HCT116 (cell line): ENCODE measurements around the gene FAM89B. TPM values are rescaled to one million over a fixed set of nuclear protein-coding genes. Genes with fewer than 3 reads are reported as not detected.

Experiments used
- ATAC-seq: fragments of 200-7000 bp; cut with Tn5 transposase; 2 replicates; pipeline ENCODE4 v1.9.1; 2020; ENCODE audit warnings: mild to moderate bottlenecking, moderate library complexity
- BruUV-seq: library from RNA; stranded (reverse); fragments of 400-500 nt; replicated peaks from 2 replicates; lab custom pipeline; 2021; lab: Mats Ljungman, UMichigan
- CTCF ChIA-PET: fragments of 300-600 bp; sonication (Branson Sonifier 250); formaldehyde crosslinking; loops from one replicate; lab custom pipeline; 2021; ENCODE audit warnings: antibody characterized with exemption; lab: Charles Lee
- POLR2A ChIA-PET: fragments of 300-600, 350-600 bp; sonication (Branson Sonifier 250); formaldehyde crosslinking; loops from one replicate; lab custom pipeline; 2021; ENCODE audit warnings: antibody characterized with exemption; lab: Charles Lee
- RAD21 ChIA-PET, 2 experiments: fragments of 300-600 bp; sonication (Branson Sonifier 250); formaldehyde crosslinking; loops; one replicate each; lab custom pipeline; 2023; ENCODE audit warnings: low total read pairs in 2 of 2; ENCODE audit not compliant: uncharacterized antibody in 2 of 2, unreplicated experiment in 2 of 2, low non-redundant PET in 1 of 2; lab: Charles Lee
- DNase-seq: peaks from one replicate; pipeline ENCODE4 v3.0.0-alpha.2; 2010; ENCODE audit warnings: low read depth, low spot score
- H2AFZ ChIP-seq: fragments of 200-600 bp; shearing (Covaris generic), sonication (generic); 2 replicates; pipeline ENCODE4 v1.6.1; 2017; ENCODE audit warnings: low read depth, mixed run types, mixed read lengths, antibody characterized with exemption, low read length; ENCODE audit not compliant: poor library complexity, severe bottlenecking
- H3K27ac ChIP-seq: 2 replicates; pipeline ENCODE4 v1.5.1; 2012; ENCODE audit warnings: low read depth, low read length
- H3K27me3 ChIP-seq: fragments of 200-600 bp; sonication (generic); 2 replicates; pipeline ENCODE4 v1.6.1; 2016; ENCODE audit warnings: mixed run types, low read length, mixed read lengths; ENCODE audit not compliant: insufficient read depth
- H3K36me3 ChIP-seq, 2 experiments: fragments of 200-500 bp in 1 of 2; fragments of 200-600 bp in 1 of 2; sonication (Bioruptor generic) in 1 of 2; sonication (generic) in 1 of 2; 2 replicates each; pipeline versions ENCODE4 v1.5.1 to v1.6.1; 2014 to 2016; ENCODE audit warnings: low read length in 2 of 2, inconsistent platforms in 1 of 2, mixed read lengths in 1 of 2, mixed run types in 1 of 2; ENCODE audit not compliant: insufficient read depth in 2 of 2, control insufficient read depth in 1 of 2
- H3K4me1 ChIP-seq, 2 experiments: fragments of 200-600 bp in 1 of 2; sonication (generic) in 1 of 2; 2 replicates each; pipeline versions ENCODE4 v1.5.1 to v1.6.1; 2012 to 2017; ENCODE audit warnings: low read length in 2 of 2, inconsistent platforms in 1 of 2, mild to moderate bottlenecking in 1 of 2, mixed read lengths in 1 of 2, mixed run types in 1 of 2, moderate library complexity in 1 of 2; ENCODE audit not compliant: insufficient read depth in 2 of 2, control insufficient read depth in 1 of 2
- H3K4me2 ChIP-seq: fragments of 200-600 bp; sonication (generic); 2 replicates; pipeline ENCODE4 v1.6.1; 2017; ENCODE audit warnings: mixed run types, low read length, mixed read lengths
- H3K4me3 ChIP-seq, 2 experiments: fragments of 200-600 bp in 1 of 2; sonication (generic) in 1 of 2; replicated peaks in 1 of 2; 2 replicates each; pipeline ENCODE4 v1.5.1; 2011 to 2016; ENCODE audit warnings: low read length in 2 of 2, control low read depth in 1 of 2, low read depth in 1 of 2, mild to moderate bottlenecking in 1 of 2, mixed read lengths in 1 of 2, mixed run types in 1 of 2
- H3K79me2 ChIP-seq: fragments of 200-600 bp; sonication (generic); 2 replicates; pipeline ENCODE4 v1.6.1; 2017; ENCODE audit warnings: mild to moderate bottlenecking, mixed run types, low read length, moderate library complexity, mixed read lengths; ENCODE audit not compliant: insufficient read depth
- H3K9ac ChIP-seq: fragments of 200-600 bp; sonication (generic); 2 replicates; pipeline ENCODE4 v1.6.1; 2016; ENCODE audit warnings: low read length, mixed read lengths
- H3K9me2 ChIP-seq: fragments of 200-600 bp; sonication (generic), shearing (Covaris generic); 2 replicates; pipeline ENCODE4 v1.6.1; 2017; ENCODE audit warnings: mixed run types, mild to moderate bottlenecking, moderate library complexity; ENCODE audit not compliant: insufficient read depth
- H3K9me3 ChIP-seq, 2 experiments: fragments of 200-500 bp in 1 of 2; fragments of 200-600 bp in 1 of 2; sonication (Bioruptor generic) in 1 of 2; sonication (generic) in 1 of 2; 2 replicates each; pipeline ENCODE4 v1.6.1; 2014 to 2017; ENCODE audit warnings: low read length in 2 of 2, mixed read lengths in 2 of 2, inconsistent platforms in 1 of 2, low read depth in 1 of 2, mild to moderate bottlenecking in 1 of 2, mixed run types in 1 of 2, moderate library complexity in 1 of 2; ENCODE audit not compliant: control insufficient read depth in 1 of 2, insufficient read depth in 1 of 2
- H4K20me1 ChIP-seq: fragments of 200-600 bp; sonication (generic), shearing (Covaris generic); 2 replicates; pipeline ENCODE4 v1.6.1; 2017; ENCODE audit warnings: mixed run types, mild to moderate bottlenecking, moderate library complexity; ENCODE audit not compliant: insufficient read depth
- CBX3 ChIP-seq: IDR thresholded peaks from 2 replicates; pipeline ENCODE4 v1.6.1; 2012; ENCODE audit warnings: low read depth
- CEBPB ChIP-seq: IDR thresholded peaks from 2 replicates; pipeline ENCODE4 v1.6.1; 2012; ENCODE audit warnings: low read depth
- EGR1 ChIP-seq: IDR thresholded peaks from 2 replicates; pipeline ENCODE4 v1.6.1; 2012; ENCODE audit warnings: low read depth
- ELF1 ChIP-seq: IDR thresholded peaks from 2 replicates; pipeline ENCODE4 v1.6.1; 2012; ENCODE audit warnings: low read depth, borderline replicate concordance
- EZH2 ChIP-seq: fragments of 200-600 bp; sonication (generic); IDR thresholded peaks from 2 replicates; pipeline ENCODE4 v1.6.1; 2017; ENCODE audit warnings: antibody characterized with exemption, mixed run types
- EZH2phosphoT487 ChIP-seq: fragments of 200-600 bp; IDR thresholded peaks from 2 replicates; pipeline ENCODE4 v1.6.1; 2018; ENCODE audit warnings: antibody characterized with exemption, borderline replicate concordance
- FOSL1 ChIP-seq: IDR thresholded peaks from 2 replicates; pipeline ENCODE4 v1.6.1; 2012; ENCODE audit warnings: low read depth
- JUND ChIP-seq: IDR thresholded peaks from 2 replicates; pipeline ENCODE4 v1.6.1; 2012
- POLR2AphosphoS5 ChIP-seq: IDR thresholded peaks from 2 replicates; pipeline ENCODE4 v1.6.1; 2011; ENCODE audit warnings: mild to moderate bottlenecking, low read depth, low read length, moderate library complexity
- RAD21 ChIP-seq: IDR thresholded peaks from 2 replicates; pipeline ENCODE4 v1.6.1; 2012; ENCODE audit warnings: low read depth, mild to moderate bottlenecking
- SIN3A ChIP-seq: IDR thresholded peaks from 2 replicates; pipeline ENCODE4 v1.6.1; 2012; ENCODE audit warnings: low read depth
- SP1 ChIP-seq: IDR thresholded peaks from 2 replicates; pipeline ENCODE4 v1.6.1; 2012; ENCODE audit warnings: low read depth
- SRF ChIP-seq: IDR thresholded peaks from 2 replicates; pipeline ENCODE4 v1.6.1; 2012; ENCODE audit warnings: low read depth
- TCF7L2 ChIP-seq: IDR thresholded peaks from 2 replicates; pipeline ENCODE4 v1.7.0; 2011; ENCODE audit warnings: borderline replicate concordance, inconsistent platforms; ENCODE audit not compliant: insufficient read depth, insufficient read length; ENCODE audit errors: extremely low read depth
- YY1 ChIP-seq: IDR thresholded peaks from 2 replicates; pipeline ENCODE4 v1.6.1; 2011; ENCODE audit warnings: low read length, low read depth, moderate library complexity, mild to moderate bottlenecking; ENCODE audit not compliant: insufficient replicate concordance; ENCODE audit errors: extremely low read depth
- ZFX ChIP-seq: fragments of 450-650 bp; IDR thresholded peaks from 2 replicates; pipeline ENCODE4 v1.6.1; 2017
- ZNF274 ChIP-seq: fragments of 200-500 bp; sonication (Bioruptor generic); IDR thresholded peaks from 2 replicates; pipeline ENCODE4 v1.6.1; 2014; ENCODE audit warnings: mild to moderate bottlenecking, low read depth, low read length, inconsistent platforms
- intact Hi-C: fragments of 100-400 bp; cut with micrococcal nuclease; formaldehyde crosslinking; loops from 2 replicates; pipeline ENCODE4 v1.10.0; 2022
- total RNA-seq: library from RNA; stranded (reverse); gene quantifications from one replicate; pipeline ENCODE4 v1.2.1, GENCODE V29; 2021; ENCODE audit not compliant: unreplicated experiment
- TF ChIP-seq, protein P1 (sequence below): IDR thresholded peaks from 2 replicates; pipeline ENCODE4 v1.6.1; 2011; ENCODE audit warnings: mild to moderate bottlenecking, low read length, moderate library complexity; ENCODE audit not compliant: insufficient replicate concordance; ENCODE audit errors: extremely low read depth
- TF ChIP-seq, protein P2 (sequence below): IDR thresholded peaks from 2 replicates; pipeline ENCODE4 v1.6.1; 2012; ENCODE audit warnings: low read depth
- TF ChIP-seq, protein P3 (sequence below), 3 experiments: fragments of 200-600 bp in 1 of 3; sonication (generic) in 1 of 3; IDR thresholded peaks in 2 of 3; conservative IDR thresholded peaks in 1 of 3; 2 replicates each; pipeline ENCODE4 v1.5.1; 2012 to 2017; ENCODE audit warnings: low read depth in 2 of 3, low read length in 2 of 3, antibody characterized with exemption in 1 of 3, borderline replicate concordance in 1 of 3, control low read depth in 1 of 3, mild to moderate bottlenecking in 1 of 3, mixed read lengths in 1 of 3, mixed run types in 1 of 3, moderate library complexity in 1 of 3; ENCODE audit not compliant: insufficient read depth in 1 of 3

The FAM89B gene
- total RNA-seq, 1 experiment from 2014 or later = 60.0 TPM

DNA sequence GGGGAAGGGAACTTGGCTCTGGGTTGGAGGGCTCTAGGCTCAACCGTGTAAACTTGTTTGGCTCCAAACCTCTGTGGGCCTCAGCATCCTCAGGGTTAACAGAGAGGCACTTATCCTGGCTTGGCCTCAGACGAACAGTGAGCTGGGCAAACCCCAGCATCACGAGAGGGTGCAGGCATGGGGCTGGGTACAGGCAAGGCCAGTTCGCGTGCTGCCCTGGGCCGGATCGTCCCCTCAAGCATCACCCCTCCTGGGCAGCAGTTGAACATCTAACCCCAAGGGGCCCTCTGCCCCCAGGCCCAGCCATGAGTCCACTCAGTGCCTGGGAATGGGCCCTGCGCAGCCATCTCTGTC is 5.4 kb downstream of the FAM89B start:
- Histone ChIP-seq H2AFZ (no peak overlapping the region), H3K4me3 (peak overlapping the region in 1 of 2 experiments; percentile 78; a peak in 3 of 4 replicates), H3K36me3 (peaks cover 2 to 4% of the 10 kb centered on the region in 2 experiments; a peak in 2 of 4 replicates), H3K9me3 (no peaks in the 10 kb centered on the region), H3K27me3 (no peaks in the 10 kb centered on the region), H3K9me2 (no peaks in the 10 kb centered on the region), H3K79me2 (peaks cover 27% of the 10 kb centered on the region; the same call in 1 of the 2 replicates), H4K20me1 (no peaks in the 10 kb centered on the region), H3K4me1 (peaks cover 36 to 48% of the 10 kb centered on the region in 2 experiments), H3K4me2 (peak overlapping the region; percentile 78), H3K9ac (peak overlapping the region; percentile 86), H3K27ac (peak overlapping the region; percentile 97)
- ATAC-seq (no peak), DNase-seq (no peak)
- TF ChIP-seq POLR2AphosphoS5 = no peak
- no peak for TF ChIP-seq TCF7L2
- TF ChIP-seq EZH2phosphoT487 = no peak
- no peak for TF ChIP-seq RAD21
- TF ChIP-seq FOSL1 = no peak
- no peak for TF ChIP-seq ZNF274
- TF ChIP-seq, protein P1, sequence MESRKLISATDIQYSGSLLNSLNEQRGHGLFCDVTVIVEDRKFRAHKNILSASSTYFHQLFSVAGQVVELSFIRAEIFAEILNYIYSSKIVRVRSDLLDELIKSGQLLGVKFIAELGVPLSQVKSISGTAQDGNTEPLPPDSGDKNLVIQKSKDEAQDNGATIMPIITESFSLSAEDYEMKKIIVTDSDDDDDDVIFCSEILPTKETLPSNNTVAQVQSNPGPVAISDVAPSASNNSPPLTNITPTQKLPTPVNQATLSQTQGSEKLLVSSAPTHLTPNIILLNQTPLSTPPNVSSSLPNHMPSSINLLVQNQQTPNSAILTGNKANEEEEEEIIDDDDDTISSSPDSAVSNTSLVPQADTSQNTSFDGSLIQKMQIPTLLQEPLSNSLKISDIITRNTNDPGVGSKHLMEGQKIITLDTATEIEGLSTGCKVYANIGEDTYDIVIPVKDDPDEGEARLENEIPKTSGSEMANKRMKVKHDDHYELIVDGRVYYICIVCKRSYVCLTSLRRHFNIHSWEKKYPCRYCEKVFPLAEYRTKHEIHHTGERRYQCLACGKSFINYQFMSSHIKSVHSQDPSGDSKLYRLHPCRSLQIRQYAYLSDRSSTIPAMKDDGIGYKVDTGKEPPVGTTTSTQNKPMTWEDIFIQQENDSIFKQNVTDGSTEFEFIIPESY = no peak
- no peak for TF ChIP-seq SIN3A
- no peak for TF ChIP-seq ELF1
- no peak for TF ChIP-seq SRF
- no peak for TF ChIP-seq CBX3
- no peak for TF ChIP-seq CEBPB
- TF ChIP-seq, protein P2, sequence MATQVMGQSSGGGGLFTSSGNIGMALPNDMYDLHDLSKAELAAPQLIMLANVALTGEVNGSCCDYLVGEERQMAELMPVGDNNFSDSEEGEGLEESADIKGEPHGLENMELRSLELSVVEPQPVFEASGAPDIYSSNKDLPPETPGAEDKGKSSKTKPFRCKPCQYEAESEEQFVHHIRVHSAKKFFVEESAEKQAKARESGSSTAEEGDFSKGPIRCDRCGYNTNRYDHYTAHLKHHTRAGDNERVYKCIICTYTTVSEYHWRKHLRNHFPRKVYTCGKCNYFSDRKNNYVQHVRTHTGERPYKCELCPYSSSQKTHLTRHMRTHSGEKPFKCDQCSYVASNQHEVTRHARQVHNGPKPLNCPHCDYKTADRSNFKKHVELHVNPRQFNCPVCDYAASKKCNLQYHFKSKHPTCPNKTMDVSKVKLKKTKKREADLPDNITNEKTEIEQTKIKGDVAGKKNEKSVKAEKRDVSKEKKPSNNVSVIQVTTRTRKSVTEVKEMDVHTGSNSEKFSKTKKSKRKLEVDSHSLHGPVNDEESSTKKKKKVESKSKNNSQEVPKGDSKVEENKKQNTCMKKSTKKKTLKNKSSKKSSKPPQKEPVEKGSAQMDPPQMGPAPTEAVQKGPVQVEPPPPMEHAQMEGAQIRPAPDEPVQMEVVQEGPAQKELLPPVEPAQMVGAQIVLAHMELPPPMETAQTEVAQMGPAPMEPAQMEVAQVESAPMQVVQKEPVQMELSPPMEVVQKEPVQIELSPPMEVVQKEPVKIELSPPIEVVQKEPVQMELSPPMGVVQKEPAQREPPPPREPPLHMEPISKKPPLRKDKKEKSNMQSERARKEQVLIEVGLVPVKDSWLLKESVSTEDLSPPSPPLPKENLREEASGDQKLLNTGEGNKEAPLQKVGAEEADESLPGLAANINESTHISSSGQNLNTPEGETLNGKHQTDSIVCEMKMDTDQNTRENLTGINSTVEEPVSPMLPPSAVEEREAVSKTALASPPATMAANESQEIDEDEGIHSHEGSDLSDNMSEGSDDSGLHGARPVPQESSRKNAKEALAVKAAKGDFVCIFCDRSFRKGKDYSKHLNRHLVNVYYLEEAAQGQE = no peak
- no peak for TF ChIP-seq ZFX
- TF ChIP-seq SP1 = no peak
- no peak for TF ChIP-seq EZH2
- no peak for TF ChIP-seq JUND
- TF ChIP-seq EGR1 = no peak
- TF ChIP-seq, protein P3, sequence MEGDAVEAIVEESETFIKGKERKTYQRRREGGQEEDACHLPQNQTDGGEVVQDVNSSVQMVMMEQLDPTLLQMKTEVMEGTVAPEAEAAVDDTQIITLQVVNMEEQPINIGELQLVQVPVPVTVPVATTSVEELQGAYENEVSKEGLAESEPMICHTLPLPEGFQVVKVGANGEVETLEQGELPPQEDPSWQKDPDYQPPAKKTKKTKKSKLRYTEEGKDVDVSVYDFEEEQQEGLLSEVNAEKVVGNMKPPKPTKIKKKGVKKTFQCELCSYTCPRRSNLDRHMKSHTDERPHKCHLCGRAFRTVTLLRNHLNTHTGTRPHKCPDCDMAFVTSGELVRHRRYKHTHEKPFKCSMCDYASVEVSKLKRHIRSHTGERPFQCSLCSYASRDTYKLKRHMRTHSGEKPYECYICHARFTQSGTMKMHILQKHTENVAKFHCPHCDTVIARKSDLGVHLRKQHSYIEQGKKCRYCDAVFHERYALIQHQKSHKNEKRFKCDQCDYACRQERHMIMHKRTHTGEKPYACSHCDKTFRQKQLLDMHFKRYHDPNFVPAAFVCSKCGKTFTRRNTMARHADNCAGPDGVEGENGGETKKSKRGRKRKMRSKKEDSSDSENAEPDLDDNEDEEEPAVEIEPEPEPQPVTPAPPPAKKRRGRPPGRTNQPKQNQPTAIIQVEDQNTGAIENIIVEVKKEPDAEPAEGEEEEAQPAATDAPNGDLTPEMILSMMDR (IDR thresholded peaks at IDR 0.05 in 2 of 3, conservative IDR thresholded peaks at IDR 0.05 in 1 of 3; ENCODE audit: borderline replicate concordance in 1 of 3, insufficient read depth in 1 of 3, low read depth in 2 of 3, low read length in 2 of 3) = no peak
- no peak for TF ChIP-seq YY1
- ChIA-PET CTCF (interaction anchor here (1.3 to 2.0 kb wide), 3 partner anchors 9 to 38 kb away, joined by 3 to 7 read pairs (median 5); no protein-coding TSS in a partner anchor), POLR2A (interaction anchor here (0.6 to 1.6 kb wide), 2 partner anchors 37 to 75 kb away, joined by 3 to 5 read pairs; partner anchors contain the start of gene PCNX3), RAD21 (interaction anchor here in 1 of 2 experiments (0.8 kb wide), 2 partner anchors 10 to 37 kb away, joined by 4 to 5 read pairs; no protein-coding TSS in a partner anchor)
- intact Hi-C loops = loop anchor here (2.0 kb wide), 1 partner anchor 37 kb away; the partner anchor contains the start of genes MAP3K11 and PCNX3
- BruUV-seq = no TSS peak
